Activated effector memory CD4-positive, alpha-beta T cell treated with Interleukin-2 at 50 U/mL for 16 hours (primary cell): ENCODE data around the gene EGFR.

Experiments
- DNase-seq: peaks from one replicate; pipeline ENCODE4 v3.0.0-alpha.2; 2020

Gene EGFR

DNA sequence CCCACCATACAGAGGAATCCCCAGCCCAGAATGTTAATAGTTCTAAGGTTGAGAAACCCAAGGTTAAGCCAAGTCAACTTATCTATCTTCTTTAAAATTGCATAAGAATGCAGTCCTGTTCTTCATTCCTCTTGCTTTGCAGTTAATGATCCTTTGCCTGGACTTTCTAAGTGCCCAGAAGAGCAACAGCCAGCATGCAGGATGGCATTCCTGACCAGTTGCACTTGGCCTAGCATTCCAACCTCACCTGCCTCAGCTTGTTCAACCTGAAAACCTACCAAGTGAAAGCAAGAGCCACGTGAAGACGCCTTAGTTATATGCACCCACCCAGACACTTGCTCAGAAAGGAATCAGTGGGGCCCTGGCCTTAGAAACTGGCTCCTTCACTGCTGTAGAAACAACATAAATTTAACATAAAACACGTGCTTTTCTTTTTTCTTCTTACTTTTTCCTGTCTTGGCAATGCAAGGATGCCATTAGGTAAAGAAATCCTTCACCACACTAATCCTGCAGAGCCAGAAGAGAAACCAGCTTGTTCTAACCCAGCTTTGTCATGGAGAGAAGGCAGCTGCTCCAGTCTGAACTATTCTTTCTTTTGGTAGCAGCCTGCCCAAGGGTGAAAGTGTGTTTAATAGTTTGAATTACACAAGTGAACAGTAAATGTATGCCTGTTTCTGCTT is 25.0 kb downstream of the EGFR start:
- DNase-seq, result no peak

DNA sequence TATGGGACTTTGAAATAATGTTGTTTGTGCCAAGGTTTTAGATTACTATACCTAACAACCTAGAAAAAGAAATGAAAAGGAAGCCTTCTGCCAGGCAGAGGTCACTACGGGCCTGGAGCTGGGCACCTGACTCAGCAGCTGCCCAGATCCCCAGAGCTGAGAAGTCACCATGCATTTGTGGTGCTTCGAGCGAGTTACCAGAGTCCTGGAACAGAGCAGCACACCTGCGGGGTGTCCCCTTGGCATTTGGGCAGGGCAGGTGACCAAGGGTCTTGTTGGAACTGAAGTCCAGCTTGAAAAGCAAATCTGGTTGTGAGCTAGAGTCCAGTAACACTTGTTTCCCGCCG is 25.5 kb downstream of the EGFR start:
- no peak for DNase-seq

- no peak for DNase-seq
Measured at GRCh38 chr7:55044791-55045190, 26.0 kb downstream of the EGFR start.

DNA sequence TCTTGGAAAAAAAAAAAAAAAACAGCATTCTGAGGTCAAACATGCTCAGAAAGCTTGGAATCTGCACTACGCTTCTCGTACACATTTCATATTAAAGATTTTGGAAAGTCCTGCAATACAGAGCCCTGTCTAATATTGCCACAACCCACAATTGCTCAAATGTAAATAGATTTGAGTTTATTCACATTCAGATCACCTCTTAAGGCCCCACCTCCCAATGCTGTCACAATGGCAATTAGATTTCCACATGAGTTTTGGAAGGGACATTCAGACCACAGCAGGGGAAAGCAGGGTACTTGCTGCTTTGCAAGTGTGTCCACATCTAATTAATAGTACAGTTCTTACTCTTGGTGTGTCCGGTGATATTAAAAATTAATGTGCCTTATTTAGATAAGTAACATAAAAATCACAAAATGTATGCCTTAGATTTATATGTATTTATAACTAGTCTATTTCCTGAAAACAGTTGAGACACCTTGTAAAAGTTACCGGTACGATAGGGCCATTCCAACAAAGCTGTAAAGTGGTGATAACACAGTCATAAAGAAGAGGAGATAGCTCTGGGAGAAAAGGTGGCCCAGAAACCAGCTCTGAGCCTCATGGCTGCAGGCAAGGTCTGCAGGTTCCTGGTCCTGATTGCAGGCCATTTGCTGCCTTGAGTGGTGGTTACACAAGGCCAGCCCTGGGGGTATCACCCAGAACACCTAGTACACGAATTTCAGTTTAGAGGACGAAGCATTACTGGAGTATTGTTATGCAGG is 27.9 kb downstream of the EGFR start:
- DNase-seq, result no peak

- DNase-seq, result no peak
Measured at GRCh38 chr7:55048221-55048859, 29.5 kb downstream of the EGFR start.

DNA sequence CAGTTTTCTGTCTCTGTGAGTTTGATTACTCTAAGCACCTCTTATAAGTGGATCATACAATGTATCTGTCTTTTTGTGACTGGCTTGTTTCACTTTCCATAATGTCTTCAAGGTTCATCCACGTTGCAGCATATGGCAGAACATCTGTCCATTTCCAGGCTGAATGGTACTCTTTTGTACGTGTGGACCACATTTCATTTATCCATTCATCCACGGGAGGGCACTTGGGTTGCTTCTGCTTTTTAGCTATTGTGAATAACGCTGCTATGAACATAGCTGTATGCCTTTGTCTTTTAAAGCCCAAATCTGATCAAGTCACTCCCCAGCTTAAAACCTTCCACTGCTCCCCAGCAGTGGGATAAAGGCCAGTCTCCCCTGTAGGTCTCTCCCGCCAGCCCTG is 31.5 kb downstream of the EGFR start:
- no peak for DNase-seq

DNA sequence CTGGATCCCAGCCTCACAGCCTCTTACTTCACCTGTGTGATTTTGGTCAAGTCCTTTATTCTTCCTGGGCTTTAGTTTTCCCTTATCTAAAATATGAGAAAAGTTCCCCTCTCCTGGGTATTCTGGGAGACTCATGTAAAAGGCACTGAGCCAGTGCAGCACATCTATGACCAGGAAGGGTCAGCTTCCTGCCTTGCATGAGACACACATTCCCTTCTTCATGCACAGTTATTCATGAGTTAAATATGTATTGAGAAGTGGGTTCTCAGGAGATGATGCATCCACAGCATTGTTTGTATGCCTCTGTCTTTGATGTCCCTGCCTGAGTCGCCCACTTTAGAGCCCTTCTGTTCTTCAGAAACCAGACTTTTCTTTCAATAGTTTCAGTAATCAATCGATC is 33.3 kb downstream of the EGFR start:
- no peak for DNase-seq

DNA sequence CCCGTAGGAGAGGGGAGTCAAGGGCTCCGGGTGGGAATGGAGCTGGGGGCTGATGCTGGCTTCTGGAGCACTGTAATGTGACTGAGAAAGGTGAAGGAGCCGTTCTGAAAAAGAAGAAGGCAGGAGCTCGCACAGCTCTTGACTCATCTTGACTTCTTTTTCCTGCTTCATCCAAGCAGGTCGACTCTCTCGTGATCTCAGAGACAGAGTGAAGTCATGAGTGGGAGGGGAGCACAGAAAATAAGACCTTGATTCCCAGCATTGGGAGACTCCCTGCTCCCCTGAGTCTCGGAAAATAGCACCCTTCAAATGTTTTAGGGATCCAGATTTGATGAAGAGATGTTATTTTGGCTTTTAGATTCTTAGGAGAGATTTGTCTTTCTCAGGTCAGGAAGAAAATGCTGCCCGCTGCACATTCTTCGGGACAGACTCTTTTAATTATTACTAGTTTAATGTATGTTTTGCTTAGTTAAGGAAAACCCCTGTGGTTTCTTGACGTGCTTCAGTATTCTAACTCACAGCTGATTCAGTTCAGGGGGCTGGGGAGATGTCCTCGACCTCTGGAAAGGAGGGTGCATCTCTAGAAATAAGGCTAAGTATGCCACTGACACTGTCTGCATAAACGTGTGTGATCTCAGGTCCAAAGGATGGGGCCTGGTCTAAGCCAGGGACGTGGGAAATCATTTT is 34.1 kb downstream of the EGFR start:
- DNase-seq, result no peak

- DNase-seq, result no peak
Measured at GRCh38 chr7:55053651-55054571, 35.1 kb downstream of the EGFR start.

GRCh38 chr7:55054758-55055157 is 35.9 kb downstream of the EGFR start:
- DNase-seq, result no peak

DNA sequence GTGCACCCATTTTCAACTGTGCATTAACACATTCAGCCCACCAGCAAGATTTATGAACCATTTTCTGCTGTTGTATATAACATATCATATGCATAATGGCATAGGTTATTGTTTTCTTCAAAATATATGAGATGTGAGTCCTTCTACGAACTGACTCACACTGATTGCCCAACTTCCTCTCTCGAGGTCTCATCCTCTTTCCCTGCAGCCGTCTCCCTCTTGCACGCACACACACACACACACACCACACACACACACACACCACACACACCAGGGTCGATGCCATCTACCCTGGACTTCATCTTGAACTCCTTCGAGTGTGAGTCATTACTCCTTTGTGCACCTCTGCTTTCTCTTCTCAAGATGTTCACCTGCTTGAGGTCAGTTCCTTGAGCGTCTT is 36.7 kb downstream of the EGFR start:
- no peak for DNase-seq

- no peak for DNase-seq
Measured at GRCh38 chr7:55056068-55056467, 37.3 kb downstream of the EGFR start.

DNA sequence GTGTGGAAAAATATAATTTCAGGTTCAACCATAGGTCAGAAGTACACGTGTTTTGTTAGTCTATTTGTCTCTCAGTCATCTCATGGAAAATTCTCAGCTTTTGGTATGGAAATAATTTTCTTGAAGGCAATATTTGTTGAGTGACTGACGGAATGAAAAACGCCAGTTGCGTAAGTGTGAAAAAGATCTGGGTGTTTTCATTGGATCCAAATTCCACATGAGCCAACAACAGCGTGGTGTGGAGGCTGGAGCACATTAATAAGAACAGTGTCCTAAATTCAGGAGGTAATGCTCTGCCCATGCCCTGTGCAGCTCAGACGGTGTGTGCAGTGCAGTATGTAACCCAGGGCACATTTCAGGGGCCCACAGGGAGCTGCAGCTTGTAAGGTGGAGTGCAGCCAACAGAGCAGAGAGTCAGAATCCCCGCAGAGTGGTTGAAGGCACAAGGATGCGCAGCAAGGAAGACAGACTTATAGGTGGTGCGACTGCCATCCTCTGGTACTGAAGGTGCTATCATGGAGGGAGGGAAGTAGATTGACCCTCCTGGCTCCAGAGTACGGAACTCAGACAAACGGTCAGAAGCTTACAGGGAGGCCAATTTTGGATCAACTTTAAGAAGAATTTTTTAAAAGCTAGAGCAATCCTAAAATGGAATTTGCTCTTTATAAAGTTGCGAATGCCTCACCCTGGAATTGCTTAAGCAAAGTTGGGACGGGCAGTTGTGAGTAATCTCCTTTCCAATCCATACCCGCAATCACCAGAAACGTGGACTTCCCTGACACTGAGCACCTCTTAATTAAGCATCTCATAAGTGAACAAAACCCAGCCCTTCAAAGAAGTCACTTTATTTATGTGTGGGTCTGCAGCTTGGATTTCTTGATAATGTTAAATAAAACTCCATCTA is 38.0 kb downstream of the EGFR start:
- DNase-seq, result no peak

DNA sequence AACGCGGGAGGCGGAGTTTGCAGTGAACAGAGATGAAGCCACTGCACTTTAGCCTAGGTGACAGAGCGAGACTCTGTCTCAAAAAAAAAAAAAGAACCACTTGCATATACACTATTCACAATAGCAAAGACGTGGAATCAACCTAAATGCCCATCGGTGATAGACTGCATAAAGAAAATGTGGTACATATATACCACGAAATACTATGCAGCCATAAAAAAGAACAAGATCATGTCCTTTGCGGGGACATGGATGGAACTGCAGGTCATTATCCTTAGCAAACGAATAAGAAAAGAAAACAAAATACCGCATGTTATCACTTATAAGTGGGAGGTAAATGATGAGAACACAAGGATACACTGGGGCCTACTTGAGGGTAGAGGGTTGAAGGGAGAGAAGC is 39.5 kb downstream of the EGFR start:
- DNase-seq, result no peak

DNA sequence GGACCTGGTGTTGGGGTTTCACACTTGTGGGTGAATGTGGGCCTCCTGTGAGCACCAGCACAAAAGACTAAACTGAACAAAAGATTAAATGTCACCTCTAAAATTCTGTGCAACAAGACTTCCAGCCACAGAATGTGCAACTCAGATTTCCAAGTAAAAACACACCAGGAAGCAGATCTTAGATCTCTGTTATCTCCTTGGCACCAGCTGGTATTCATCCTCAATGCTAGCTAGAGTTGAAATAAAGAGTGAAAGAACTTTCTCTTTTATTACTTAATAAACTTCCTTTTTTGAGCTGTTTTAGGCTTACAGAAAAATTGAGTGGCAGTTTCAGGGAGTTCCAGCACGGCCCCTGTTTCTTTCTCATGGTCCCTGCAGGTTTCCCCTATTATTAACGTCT is 40.2 kb downstream of the EGFR start:
- DNase-seq, result no peak

DNA sequence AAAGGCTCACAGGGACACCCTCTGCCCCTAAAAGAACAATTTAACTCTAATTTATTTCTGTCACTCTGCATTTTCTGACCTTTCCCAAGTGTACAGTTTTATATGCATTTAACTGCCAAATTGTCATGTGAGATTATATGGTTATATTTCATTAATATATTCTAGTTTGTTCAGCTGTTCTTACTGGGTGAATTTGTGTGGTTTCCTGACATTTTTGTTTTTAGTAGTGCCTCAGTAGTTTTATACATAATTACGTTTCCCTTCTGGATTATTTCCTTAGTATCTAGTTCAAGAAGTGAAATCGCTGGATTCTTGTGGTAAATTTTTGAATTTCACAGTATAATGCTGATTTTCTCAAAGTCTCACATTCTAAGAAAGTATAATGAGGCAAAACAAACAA is 41.3 kb downstream of the EGFR start:
- DNase-seq, result no peak

DNA sequence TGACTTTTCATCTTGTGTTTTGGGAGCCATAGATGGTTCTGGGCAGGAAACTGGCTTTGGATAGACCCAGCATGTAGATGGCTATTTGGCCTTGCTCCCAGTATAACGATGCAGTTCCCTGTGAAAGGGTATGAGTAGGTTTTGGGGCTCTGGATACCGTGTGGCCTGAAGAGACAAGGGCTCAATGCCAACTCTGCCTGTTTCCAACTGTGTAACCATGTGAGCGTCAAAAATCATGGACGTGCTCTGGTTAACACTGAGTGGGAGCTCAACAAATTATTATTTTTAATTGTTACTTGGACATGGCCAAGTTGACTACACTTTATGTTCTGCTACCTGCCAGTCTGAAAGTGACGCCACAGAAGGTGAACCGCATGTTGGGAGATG is 41.8 kb downstream of the EGFR start:
- no peak for DNase-seq

GRCh38 chr7:55061726-55062499 is 43.1 kb downstream of the EGFR start:
- DNase-seq, result no peak

- no peak for DNase-seq
Measured at GRCh38 chr7:55063061-55063460, 44.2 kb downstream of the EGFR start.

DNA sequence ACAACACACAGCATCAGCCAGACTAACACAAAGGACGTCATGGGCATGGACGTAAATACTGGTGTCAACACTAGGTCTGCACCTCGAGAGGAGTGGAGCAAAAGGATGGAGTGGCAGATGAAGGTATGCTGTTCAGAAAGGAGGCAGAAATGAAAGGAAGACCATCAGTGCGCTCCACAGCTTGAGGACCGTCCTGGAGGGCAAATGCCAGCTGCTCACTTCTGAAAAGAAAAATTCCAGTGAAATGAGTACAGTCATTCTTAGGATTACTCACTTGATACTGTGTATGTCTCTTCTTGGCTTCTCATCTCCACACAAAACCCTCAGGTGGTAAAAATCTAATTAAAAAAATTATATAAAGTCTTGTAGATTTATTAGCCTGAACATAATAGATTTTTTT is 44.8 kb downstream of the EGFR start:
- DNase-seq, result no peak

DNA sequence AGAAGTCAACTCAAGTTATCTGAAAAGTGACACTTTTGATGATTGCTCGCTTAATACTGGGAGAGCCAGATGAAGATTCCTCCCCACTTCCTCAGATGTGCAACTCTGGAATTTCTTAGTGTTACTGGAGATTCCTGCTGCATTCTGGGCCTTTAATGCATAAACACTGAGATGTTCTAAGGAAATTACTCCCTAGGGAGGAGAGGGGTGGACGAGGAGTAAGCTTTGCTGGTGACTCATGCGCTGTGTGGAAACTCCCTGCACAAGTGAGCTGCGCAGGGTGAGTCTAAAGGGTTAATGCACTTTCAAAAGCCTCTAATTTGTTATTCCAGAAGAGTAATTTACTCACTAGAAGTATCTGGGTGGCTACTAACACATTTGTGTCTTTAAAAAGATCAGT is 46.3 kb downstream of the EGFR start:
- DNase-seq, result no peak
